NT2/D1 (cell line): Measurements from ENCODE around the gene RDX.
"Not testable (repeated sequence)": the region's sequence is repeated elsewhere in the genome, so short reads cannot be mapped to it uniquely, and the experiment has no call there.

Experiments used
- DNase-seq: peaks from one replicate; pipeline ENCODE4 v3.0.0-alpha.2; 2011; ENCODE audit warnings: low read depth, low spot score
- H3K27me3 ChIP-seq: 2 replicates; pipeline ENCODE4 v1.6.0; 2011; ENCODE audit warnings: mild to moderate bottlenecking; ENCODE audit not compliant: insufficient read length, insufficient read depth
- H3K36me3 ChIP-seq: 2 replicates; pipeline ENCODE4 v1.6.1; 2011; ENCODE audit warnings: mild to moderate bottlenecking, low read length, mixed read lengths; ENCODE audit not compliant: insufficient read depth, insufficient read length
- H3K4me1 ChIP-seq: 2 replicates; pipeline ENCODE4 v1.5.1; 2011; ENCODE audit not compliant: insufficient read depth, insufficient read length
- H3K4me3 ChIP-seq: 2 replicates; pipeline ENCODE4 v1.5.1; 2011; ENCODE audit warnings: low read depth; ENCODE audit not compliant: insufficient read length
- H3K9ac ChIP-seq: 2 replicates; pipeline ENCODE4 v1.6.0; 2011; ENCODE audit warnings: low read depth; ENCODE audit not compliant: insufficient read length
- H3K9me3 ChIP-seq: 2 replicates; pipeline ENCODE4 v1.5.1; 2011; ENCODE audit warnings: mild to moderate bottlenecking, low read length; ENCODE audit not compliant: insufficient read depth
- SUZ12 ChIP-seq: IDR thresholded peaks from 2 replicates; pipeline ENCODE4 v1.6.1; 2011; ENCODE audit not compliant: insufficient read length, insufficient read depth; ENCODE audit errors: extremely low read depth
- YY1 ChIP-seq: IDR thresholded peaks from 2 replicates; pipeline ENCODE4 v1.6.1; 2011; ENCODE audit not compliant: insufficient read length, insufficient read depth
- ZNF274 ChIP-seq: IDR thresholded peaks from 2 replicates; pipeline ENCODE4 v1.6.1; 2011; ENCODE audit warnings: mild to moderate bottlenecking, low read depth, low read length

RDX gene

GRCh38 chr11:110207123-110207522 is 89.3 kb downstream of the RDX start:
- H3K4me3 ChIP-seq: no peak overlapping the region
- no peaks in the 10 kb centered on the region for H3K9me3 ChIP-seq
- H3K36me3 ChIP-seq: no peaks in the 10 kb centered on the region
- DNase-seq: no peak
- H3K9ac ChIP-seq: no peak overlapping the region
- TF ChIP-seq YY1: no peak
- no peak for TF ChIP-seq ZNF274
- no peak for TF ChIP-seq SUZ12
- H3K4me1 ChIP-seq: no peaks in the 10 kb centered on the region
- no peaks in the 10 kb centered on the region for H3K27me3 ChIP-seq

GRCh38 chr11:110200836-110201235 is 95.6 kb downstream of the RDX start:
- Histone ChIP-seq H3K4me1 (no peaks in the 10 kb centered on the region), H3K27me3 (no peaks in the 10 kb centered on the region), H3K36me3 (no peaks in the 10 kb centered on the region), H3K4me3 (no peak overlapping the region), H3K9me3 (no peaks in the 10 kb centered on the region), H3K9ac (no peak overlapping the region)
- no peak for DNase-seq
- TF ChIP-seq SUZ12 (no peak), YY1 (no peak), ZNF274 (no peak)

- no peak for TF ChIP-seq YY1
- no peak for TF ChIP-seq SUZ12
- TF ChIP-seq ZNF274: no peak
- Histone ChIP-seq H3K9me3 (no peaks in the 10 kb centered on the region), H3K36me3 (no peaks in the 10 kb centered on the region), H3K4me3 (no peak overlapping the region), H3K9ac (no peak overlapping the region), H3K27me3 (no peaks in the 10 kb centered on the region), H3K4me1 (no peaks in the 10 kb centered on the region)
- DNase-seq: no peak
Observed at GRCh38 chr11:110200241-110200640, 96.2 kb downstream of the RDX start.

GRCh38 chr11:110199184-110199981 is 97.0 kb downstream of the RDX start:
- Histone ChIP-seq H3K9me3 (no peaks in the 10 kb centered on the region), H3K27me3 (no peaks in the 10 kb centered on the region), H3K4me3 (no peak overlapping the region), H3K36me3 (no peaks in the 10 kb centered on the region), H3K4me1 (no peaks in the 10 kb centered on the region), H3K9ac (no peak overlapping the region)
- no peak for DNase-seq
- TF ChIP-seq YY1 (no peak), SUZ12 (no peak), ZNF274 (no peak)

- TF ChIP-seq SUZ12 (no peak), ZNF274 (no peak), YY1 (no peak)
- Histone ChIP-seq H3K4me1 (no peaks in the 10 kb centered on the region), H3K4me3 (no peak overlapping the region), H3K27me3 (no peaks in the 10 kb centered on the region), H3K36me3 (no peaks in the 10 kb centered on the region), H3K9ac (no peak overlapping the region), H3K9me3 (no peaks in the 10 kb centered on the region)
- DNase-seq: no peak
Observed at GRCh38 chr11:110198031-110198729, 98.2 kb downstream of the RDX start.

- TF ChIP-seq SUZ12 (no peak), YY1 (no peak), ZNF274 (no peak)
- Histone ChIP-seq H3K4me1 (no peaks in the 10 kb centered on the region), H3K4me3 (no peak overlapping the region)
Observed at GRCh38 chr11:110196884-110197420, 99.5 kb downstream of the RDX start.

GRCh38 chr11:110196241-110196754 is 100.1 kb downstream of the RDX start:
- no peaks in the 10 kb centered on the region for H3K27me3 ChIP-seq
- H3K9ac ChIP-seq: no peak overlapping the region
- no peak overlapping the region for H3K4me3 ChIP-seq
- no peaks in the 10 kb centered on the region for H3K9me3 ChIP-seq
- no peak for TF ChIP-seq SUZ12
- no peak for TF ChIP-seq ZNF274
- no peak for TF ChIP-seq YY1
- no peaks in the 10 kb centered on the region for H3K4me1 ChIP-seq
- no peaks in the 10 kb centered on the region for H3K36me3 ChIP-seq
- no peak for DNase-seq

More at GRCh38 chr11:110196884-110197420, 99.5 kb downstream of the RDX start:
- H3K36me3 ChIP-seq: no peaks in the 10 kb centered on the region
- H3K27me3 ChIP-seq: no peaks in the 10 kb centered on the region
- DNase-seq: no peak
- H3K9me3 ChIP-seq: no peaks in the 10 kb centered on the region
- no peak overlapping the region for H3K9ac ChIP-seq

GRCh38 chr11:110194211-110194766 is 102.1 kb downstream of the RDX start:
- H3K4me1 ChIP-seq, DNase-seq, H3K9ac ChIP-seq, H3K9me3 ChIP-seq, H3K27me3 ChIP-seq, H3K36me3 ChIP-seq, H3K4me3 ChIP-seq: not testable (repeated sequence)

GRCh38 chr11:110192604-110193282 is 103.7 kb downstream of the RDX start:
- DNase-seq, H3K4me3 ChIP-seq, H3K9me3 ChIP-seq, H3K9ac ChIP-seq, H3K27me3 ChIP-seq, H3K4me1 ChIP-seq, H3K36me3 ChIP-seq: not testable (repeated sequence)
